Natural killer cell treated with Interleukin-12 subunit alpha and Interleukin-12 subunit beta and Interleukin-15 and Interleukin-18, amount 100 ng/mL, for 72 hours (primary cell): ENCODE results near the gene CEP131. TPM values are rescaled to one million over a fixed set of nuclear protein-coding genes. Genes with fewer than 3 reads are reported as not detected.

ENCODE experiments used
- ATAC-seq, 2 donors: fragments of 150-1000 bp; cut with Tn5 transposase in 1 of 2; sonication (Bioruptor Pico), chemical (Tn5 transposase) in 1 of 2; 2 replicates each; pipeline ENCODE4 v1.10.0; 2021
- DNase-seq: peaks from one replicate; pipeline ENCODE4 v3.0.0; 2022; ENCODE audit warnings: low spot score
- H3K27ac Mint-ChIP-seq, 2 donors: 1 replicate in 1 of 2; 2 replicates in 1 of 2; pipeline ENCODE4 v1.8.0; 2022; ENCODE audit warnings: mixed read lengths in 2 of 2, mild to moderate bottlenecking in 1 of 2, moderate library complexity in 1 of 2
- H3K27me3 Mint-ChIP-seq, 2 donors: 1 replicate in 1 of 2; 2 replicates in 1 of 2; pipeline ENCODE4 v1.8.0; 2022; ENCODE audit warnings: mixed read lengths in 2 of 2
- H3K36me3 Mint-ChIP-seq: one replicate; pipeline ENCODE4 v1.8.0; 2022; ENCODE audit warnings: mixed read lengths
- H3K4me1 Mint-ChIP-seq, 2 donors: 1 replicate in 1 of 2; 2 replicates in 1 of 2; pipeline ENCODE4 v1.8.0; 2022; ENCODE audit warnings: low read depth in 2 of 2, mixed read lengths in 2 of 2, mild to moderate bottlenecking in 1 of 2
- H3K4me3 Mint-ChIP-seq: one replicate; pipeline ENCODE4 v1.8.0; 2022; ENCODE audit warnings: mixed read lengths
- H3K9me3 Mint-ChIP-seq: 2 replicates; pipeline ENCODE4 v1.8.0; 2022; ENCODE audit warnings: mixed read lengths
- total RNA-seq, 2 donors: library from RNA; stranded (reverse); gene quantifications; one replicate each; pipeline ENCODE4 v1.2.3, GENCODE V29; 2022

Gene CEP131
- total RNA-seq, 2 donors from 2014 or later: 7.8 to 14.5 TPM

DNA sequence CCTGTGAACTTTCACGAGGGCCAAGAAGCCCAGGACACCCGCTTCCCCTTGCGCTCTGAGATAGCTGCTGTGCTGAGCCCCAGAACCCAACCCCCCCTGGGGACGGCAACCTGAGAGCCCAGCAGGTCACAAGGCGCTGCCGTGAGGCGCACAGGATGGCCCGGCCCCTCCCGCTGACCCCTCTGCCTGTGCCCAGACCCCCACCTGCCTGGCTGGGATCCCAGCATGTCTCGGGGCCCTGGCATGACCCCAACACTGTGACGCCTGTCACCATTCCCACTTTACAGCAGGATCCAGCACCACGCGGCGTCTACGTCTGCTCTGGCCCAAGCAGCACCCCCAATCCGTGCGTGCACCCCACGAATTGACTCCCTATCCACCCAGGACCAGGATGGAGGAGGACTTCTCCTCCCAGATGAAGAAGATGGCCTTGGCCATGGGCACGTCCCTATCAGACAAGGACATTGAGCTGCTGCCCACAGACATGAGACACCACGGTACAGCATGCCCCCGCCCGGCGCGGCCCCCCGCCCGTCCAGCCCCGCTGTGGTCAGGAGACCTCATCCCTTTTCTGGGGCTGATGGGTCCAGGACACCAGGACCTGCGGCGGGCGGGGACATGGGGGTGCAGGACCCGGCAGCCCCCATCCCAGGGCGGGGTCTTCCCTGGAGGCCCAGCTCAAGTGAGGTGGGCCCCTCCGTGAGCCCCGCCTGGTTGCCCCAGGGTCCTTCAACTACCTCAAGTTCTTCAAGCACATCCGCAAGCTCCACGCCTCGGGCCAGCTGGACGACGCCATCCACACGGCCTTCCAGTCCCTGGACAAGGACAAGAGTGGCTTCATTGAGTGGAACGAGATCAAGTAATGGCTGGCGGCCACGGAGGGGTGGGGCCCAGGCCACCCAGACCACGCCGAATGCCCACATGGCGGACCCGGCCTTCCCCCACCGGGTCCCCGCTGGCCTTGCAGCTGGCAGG lies 41.6 kb downstream of the CEP131 start:
- ATAC-seq: no peak
- H3K27ac Mint-ChIP-seq: no peak overlapping the region

DNA sequence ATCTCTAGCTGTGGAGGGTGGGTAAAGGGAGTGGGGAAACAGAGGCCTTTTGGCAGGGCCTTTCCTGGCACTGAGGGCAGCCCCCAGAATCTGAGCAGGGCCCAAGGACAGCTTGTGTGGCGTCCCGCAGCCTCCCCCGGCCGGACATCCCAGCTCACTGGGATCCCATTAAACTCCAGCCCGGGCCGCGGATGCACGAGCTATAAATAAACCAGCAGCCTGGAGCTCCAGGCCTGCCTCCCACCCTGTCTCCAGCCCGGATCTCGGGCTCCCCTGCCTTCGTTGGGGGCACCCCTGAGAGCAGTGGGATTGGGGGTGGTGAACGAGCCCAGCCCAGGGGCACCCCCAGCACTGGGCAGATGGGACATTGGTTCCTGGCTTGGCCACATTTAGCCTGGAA lies 42.9 kb downstream of the CEP131 start:
- H3K27ac Mint-ChIP-seq: no peak overlapping the region
- H3K36me3 Mint-ChIP-seq: no peaks in the 10 kb centered on the region
- H3K4me1 Mint-ChIP-seq: no peaks in the 10 kb centered on the region

More for the DNA sequence above, 41.6 kb downstream of the CEP131 start:
- Mint-ChIP-seq H3K27me3 (peaks cover 0 to 2% of the 10 kb centered on the region in 2 donors), H3K4me1 (no peaks in the 10 kb centered on the region), H3K9me3 (no peaks in the 10 kb centered on the region), H3K36me3 (no peaks in the 10 kb centered on the region), H3K4me3 (no peak overlapping the region)
- no peak for DNase-seq

DNA sequence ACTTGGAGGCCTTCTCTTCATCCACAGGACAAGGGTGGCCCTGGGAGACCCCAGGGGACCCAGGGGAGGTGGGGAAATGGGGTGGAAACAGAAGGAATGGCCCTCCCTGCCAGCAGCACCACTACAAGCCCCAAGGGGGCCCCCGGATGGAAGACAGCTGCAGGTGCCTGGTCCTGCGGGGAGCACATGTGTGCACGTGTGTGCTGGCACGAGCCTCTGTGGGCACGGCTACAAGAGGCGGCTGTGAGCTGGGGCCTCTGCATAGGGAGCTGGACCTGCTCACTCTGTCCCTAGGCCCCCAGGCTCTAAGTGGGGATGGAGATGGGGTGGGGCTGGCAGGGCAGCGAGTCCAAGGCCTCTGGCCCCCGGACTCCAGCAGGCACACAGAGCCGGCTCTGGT lies 43.5 kb downstream of the CEP131 start:
- H3K27ac Mint-ChIP-seq: no peak overlapping the region
- no peak for DNase-seq
- no peak for ATAC-seq
- no peaks in the 10 kb centered on the region for H3K36me3 Mint-ChIP-seq
- H3K27me3 Mint-ChIP-seq: no peaks in the 10 kb centered on the region
- no peak overlapping the region for H3K4me3 Mint-ChIP-seq
- no peaks in the 10 kb centered on the region for H3K4me1 Mint-ChIP-seq
- H3K9me3 Mint-ChIP-seq: no peaks in the 10 kb centered on the region

More for the DNA sequence above, 42.9 kb downstream of the CEP131 start:
- DNase-seq: no peak
- H3K4me3 Mint-ChIP-seq: no peak overlapping the region
- ATAC-seq: no peak
- H3K9me3 Mint-ChIP-seq: no peaks in the 10 kb centered on the region
- no peaks in the 10 kb centered on the region for H3K27me3 Mint-ChIP-seq

DNA sequence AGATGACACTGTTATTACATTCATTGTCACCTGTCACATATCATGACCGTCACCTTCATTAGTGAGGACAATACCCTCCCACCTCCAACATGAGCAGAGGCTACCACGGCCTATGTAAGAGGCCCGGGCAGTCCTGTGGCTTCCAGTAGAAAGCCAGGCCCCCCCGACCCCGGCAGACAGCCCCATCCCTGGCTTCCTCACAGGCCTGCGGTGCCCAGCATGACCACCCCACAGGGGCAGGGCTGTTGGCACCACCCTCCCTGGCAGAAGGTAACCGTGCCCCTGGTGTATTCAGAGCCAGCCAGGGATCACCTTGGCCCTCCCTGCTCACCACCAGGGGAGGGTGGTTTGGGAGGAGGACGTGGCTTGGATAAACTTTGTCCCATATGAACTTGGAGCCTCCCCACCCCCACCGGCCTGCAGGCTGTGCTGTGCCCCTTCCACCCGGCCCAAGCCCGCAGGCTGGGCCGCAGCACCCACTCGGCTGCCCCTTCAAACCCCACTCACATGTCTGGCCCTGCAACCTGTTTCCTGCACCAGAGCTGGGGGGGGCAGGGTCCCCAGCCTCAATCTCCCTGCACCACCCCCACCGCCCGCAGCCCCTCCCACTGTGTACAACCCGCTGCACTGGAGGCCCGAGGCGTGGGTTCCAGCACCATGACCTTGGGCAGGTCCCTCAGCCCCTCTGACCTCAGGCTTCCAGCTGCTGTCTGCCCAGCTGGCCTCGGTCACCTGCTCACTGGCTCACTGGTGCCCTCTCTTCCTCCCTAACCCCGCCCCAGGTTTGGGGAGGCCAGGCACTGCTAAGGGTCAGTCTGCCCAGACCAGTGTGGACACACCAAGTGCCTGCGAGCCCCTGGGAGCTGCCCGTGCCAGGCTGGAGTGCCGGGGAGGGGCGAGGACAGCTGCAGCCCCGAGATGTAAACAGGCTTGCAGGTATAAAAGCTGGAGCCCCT lies 44.4 kb downstream of the CEP131 start:
- Mint-ChIP-seq H3K27me3 (no peaks in the 10 kb centered on the region), H3K4me3 (no peak overlapping the region)

DNA sequence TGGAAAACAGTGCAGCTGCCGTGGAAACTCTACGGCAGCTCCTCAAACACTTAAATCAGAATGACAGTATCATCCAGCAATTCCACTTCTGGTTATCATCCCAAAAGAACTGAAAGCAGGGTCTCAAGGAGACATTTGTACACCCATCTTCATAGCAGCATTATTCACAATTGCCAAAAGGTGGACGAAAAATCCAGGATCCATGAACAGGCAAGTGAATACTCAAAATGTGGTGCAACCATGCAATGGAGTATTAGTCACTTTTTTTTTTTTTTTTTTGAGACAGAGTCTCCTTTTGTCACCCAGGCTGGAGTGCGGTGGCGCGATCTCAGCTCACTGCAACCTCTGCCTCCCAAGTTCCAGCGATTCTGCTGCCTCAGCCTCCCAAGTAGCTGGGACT lies 46.1 kb downstream of the CEP131 start:
- DNase-seq (no peak), ATAC-seq (no peak)
- H3K36me3 Mint-ChIP-seq: no peaks in the 10 kb centered on the region
- H3K9me3 Mint-ChIP-seq: no peaks in the 10 kb centered on the region
- no peaks in the 10 kb centered on the region for H3K4me1 Mint-ChIP-seq
- H3K4me3 Mint-ChIP-seq: no peak overlapping the region
- H3K27me3 Mint-ChIP-seq: no peaks in the 10 kb centered on the region
- no peak overlapping the region for H3K27ac Mint-ChIP-seq

More for the DNA sequence above, 44.4 kb downstream of the CEP131 start:
- ATAC-seq (no peak), DNase-seq (no peak)
- no peaks in the 10 kb centered on the region for H3K36me3 Mint-ChIP-seq
- no peaks in the 10 kb centered on the region for H3K4me1 Mint-ChIP-seq
- no peak overlapping the region for H3K27ac Mint-ChIP-seq
- no peaks in the 10 kb centered on the region for H3K9me3 Mint-ChIP-seq

DNA sequence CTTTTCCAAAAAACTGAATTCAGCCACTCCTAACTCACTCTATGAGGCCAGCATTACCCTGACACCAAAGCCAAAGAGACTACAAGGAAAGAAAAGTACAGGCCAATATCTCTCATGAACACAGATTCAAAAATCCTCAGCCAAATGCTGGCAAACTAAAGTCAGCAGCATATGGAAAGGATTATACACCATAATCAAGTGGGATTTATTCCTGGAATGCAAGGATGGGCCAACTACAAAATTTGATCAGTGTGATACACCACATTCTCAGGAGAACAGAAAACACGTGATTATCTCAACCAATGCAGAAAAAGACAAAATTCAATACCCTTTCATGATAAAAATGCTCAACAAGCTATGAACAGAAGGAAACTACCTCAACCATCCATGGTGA lies 49.0 kb downstream of the CEP131 start:
- DNase-seq (no peak), ATAC-seq (no peak)
- no peak overlapping the region for H3K27ac Mint-ChIP-seq
- H3K36me3 Mint-ChIP-seq: no peaks in the 10 kb centered on the region
- no peaks in the 10 kb centered on the region for H3K9me3 Mint-ChIP-seq
- no peaks in the 10 kb centered on the region for H3K27me3 Mint-ChIP-seq
- no peaks in the 10 kb centered on the region for H3K4me1 Mint-ChIP-seq
- H3K4me3 Mint-ChIP-seq: no peak overlapping the region

DNA sequence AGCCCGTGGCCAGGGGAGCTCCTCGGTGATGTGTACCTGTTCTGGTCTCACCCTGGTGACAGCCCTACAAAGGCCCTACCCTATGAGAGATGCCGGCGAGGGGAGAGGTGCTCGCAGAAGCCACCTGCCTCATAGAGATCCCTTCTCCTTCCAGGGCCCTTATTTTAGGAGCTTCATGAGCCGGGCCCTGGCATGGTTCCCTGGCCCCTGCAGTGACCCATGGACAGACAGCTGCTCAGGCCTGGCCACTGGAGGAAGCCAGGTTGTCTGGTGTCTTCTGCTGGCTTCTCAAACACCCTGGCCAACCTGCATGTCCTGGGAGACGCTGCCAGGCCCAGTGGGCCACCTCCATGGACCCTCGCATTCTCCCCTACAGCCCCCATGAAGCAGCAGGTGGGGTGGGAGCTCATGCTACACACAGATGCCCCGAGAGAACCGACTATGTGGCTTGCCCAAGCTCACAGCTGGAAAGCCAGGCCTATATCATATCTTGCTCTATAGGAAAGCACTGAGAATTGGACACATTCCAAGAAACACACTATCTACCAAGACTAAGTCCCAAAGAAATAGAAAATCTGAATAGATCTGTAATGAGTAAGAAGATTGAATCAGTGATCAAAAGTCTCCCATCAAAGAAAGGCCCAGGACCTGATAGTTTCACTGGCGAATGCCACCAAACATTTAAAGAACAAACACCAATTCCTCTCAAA lies 49.6 kb downstream of the CEP131 start:
- Mint-ChIP-seq H3K27ac (no peak overlapping the region), H3K27me3 (no peaks in the 10 kb centered on the region)

DNA sequence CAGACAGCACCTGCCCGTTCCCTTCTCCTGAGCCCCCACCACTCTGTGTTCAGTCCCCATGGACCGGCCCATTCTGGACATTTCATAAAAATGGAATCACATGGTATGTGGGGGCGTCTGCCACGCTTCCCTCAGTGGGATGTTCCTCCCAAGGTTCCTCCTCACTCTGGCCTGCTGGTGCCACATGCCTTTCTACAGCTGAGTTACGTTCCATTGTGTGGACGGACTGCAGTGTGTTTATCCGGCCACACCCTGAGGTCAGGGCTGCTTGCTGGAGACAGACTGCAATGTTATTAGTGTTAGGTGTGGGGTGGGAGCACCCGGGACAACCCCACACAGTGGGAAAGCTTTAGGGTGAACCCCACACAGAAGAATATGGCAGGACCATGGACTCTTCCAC lies 50.8 kb downstream of the CEP131 start:
- no peaks in the 10 kb centered on the region for H3K4me1 Mint-ChIP-seq
- H3K27ac Mint-ChIP-seq: no peak overlapping the region
- no peak for ATAC-seq
- peaks cover 0 to 2% of the 10 kb centered on the region in 2 donors for H3K27me3 Mint-ChIP-seq
- peak; percentile 29 for DNase-seq
- H3K36me3 Mint-ChIP-seq: no peaks in the 10 kb centered on the region
- H3K9me3 Mint-ChIP-seq: no peaks in the 10 kb centered on the region
- no peak overlapping the region for H3K4me3 Mint-ChIP-seq

More for the DNA sequence above, 49.6 kb downstream of the CEP131 start:
- Mint-ChIP-seq H3K4me3 (no peak overlapping the region), H3K36me3 (no peaks in the 10 kb centered on the region), H3K9me3 (no peaks in the 10 kb centered on the region), H3K4me1 (no peaks in the 10 kb centered on the region)
- ATAC-seq (no peak), DNase-seq (no peak)

DNA sequence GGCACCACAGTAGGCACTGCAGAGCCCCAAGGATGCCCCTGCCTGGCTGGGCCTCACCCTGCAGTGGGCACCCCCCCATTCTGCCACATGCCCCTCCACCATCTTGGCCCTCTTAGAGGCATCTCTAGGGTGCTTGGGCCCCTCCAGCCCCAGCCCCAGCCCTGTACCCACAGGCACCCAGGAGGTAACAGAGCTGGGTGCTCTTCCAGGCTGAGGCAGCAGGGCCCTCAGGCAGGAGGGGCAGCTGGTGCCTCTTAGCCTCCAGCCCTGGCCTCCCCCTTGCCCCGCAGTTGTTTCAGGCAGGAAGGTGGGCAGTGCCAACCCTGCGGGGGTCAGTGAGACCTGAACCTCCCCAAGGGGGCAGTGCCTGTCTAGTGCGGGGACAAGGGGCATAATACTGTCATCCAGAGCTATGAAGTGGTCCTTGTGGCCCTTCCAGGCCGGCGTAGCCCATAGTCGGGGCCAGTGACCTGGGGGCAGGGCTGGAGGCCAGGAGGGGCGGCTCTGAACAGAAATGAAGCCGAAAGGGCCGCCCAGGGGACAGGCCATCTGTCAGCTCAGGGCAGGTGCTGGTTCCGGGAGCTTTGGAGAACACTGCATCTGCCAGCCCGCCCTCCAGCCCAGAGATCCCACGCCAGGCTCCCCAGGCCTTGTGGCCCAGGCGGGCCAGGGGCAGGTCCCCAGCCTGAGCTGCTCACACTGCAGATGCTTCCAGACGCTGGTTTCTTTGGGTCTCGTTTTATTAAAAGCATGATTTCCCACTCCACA lies 51.9 kb downstream of the CEP131 start:
- DNase-seq: peak; percentile 58

DNA sequence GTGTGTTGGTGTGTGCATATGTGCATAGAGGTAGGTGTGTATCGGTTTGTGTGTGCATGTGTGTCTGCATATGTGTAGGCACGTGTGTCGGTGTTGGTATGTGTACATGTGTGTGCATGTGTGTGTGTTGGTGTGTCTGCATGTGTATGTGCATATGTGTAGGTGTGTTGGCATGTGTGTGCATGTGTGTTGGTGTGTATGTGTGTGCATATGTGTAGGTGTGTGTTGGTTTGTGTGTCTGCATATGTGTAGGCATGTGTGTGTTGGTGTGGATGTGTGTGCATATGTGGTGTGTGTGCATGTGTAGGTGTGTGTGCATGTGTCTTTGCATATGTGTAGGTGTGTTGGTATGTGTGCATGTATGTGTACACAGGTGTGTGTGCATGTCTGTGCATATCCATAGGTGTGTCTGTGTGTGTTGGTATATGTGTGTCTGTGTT lies 52.9 kb downstream of the CEP131 start:
- no peak for DNase-seq
- peaks cover 0 to 2% of the 10 kb centered on the region in 2 donors for H3K27me3 Mint-ChIP-seq
- no peak for ATAC-seq
- H3K36me3 Mint-ChIP-seq: no peaks in the 10 kb centered on the region
- H3K27ac Mint-ChIP-seq: no peak overlapping the region
- no peak overlapping the region for H3K4me3 Mint-ChIP-seq
- H3K4me1 Mint-ChIP-seq: no peaks in the 10 kb centered on the region
- H3K9me3 Mint-ChIP-seq: no peaks in the 10 kb centered on the region

More for the DNA sequence above, 51.9 kb downstream of the CEP131 start:
- Mint-ChIP-seq H3K4me1 (no peaks in the 10 kb centered on the region), H3K9me3 (no peaks in the 10 kb centered on the region), H3K27me3 (peaks cover 0 to 2% of the 10 kb centered on the region in 2 donors), H3K4me3 (no peak overlapping the region), H3K36me3 (no peaks in the 10 kb centered on the region), H3K27ac (no peak overlapping the region)
- no peak for ATAC-seq

DNA sequence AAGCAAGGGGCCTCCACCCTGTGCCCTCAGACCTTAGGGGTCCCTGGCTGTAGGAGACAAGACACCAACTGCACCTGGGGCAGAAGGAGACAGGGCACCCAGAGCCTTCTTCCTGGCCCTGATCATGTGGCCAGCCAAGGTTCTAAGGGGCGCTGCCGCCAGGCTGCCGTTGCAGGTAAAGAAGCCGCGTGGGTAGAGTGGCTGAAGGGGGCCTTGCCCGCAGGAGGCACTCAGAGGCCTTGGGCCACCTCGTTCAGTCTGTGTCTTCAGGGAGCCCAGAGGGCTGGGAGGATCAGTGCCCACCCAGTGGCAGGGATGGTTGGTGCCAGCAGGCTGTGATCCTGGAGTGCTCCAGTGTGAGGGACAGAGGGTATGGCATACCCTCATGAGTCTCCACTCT lies 55.1 kb downstream of the CEP131 start:
- Mint-ChIP-seq H3K27ac (no peak overlapping the region), H3K9me3 (no peaks in the 10 kb centered on the region), H3K4me1 (no peaks in the 10 kb centered on the region), H3K27me3 (peaks cover 0 to 2% of the 10 kb centered on the region in 2 donors), H3K36me3 (no peaks in the 10 kb centered on the region), H3K4me3 (no peak overlapping the region)
- DNase-seq (no peak), ATAC-seq (no peak)

DNA sequence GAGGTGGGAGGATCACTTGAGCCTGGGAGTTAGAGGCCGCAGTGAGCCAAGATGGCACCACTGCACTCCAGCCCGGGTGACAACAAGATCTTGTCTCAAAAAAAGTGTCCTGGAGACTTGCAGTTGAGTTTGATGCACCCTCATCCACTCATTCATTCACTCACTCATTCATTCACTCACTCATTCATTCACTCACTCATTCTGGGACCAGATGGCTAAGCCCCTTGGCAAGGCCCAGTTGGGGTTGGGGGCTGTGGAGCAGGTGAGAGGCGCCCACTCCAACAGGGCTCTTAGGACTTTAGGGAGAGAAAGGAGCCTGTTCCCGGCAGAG lies 55.6 kb downstream of the CEP131 start:
- Mint-ChIP-seq H3K4me1 (no peaks in the 10 kb centered on the region), H3K9me3 (no peaks in the 10 kb centered on the region)
- ATAC-seq: no peak

DNA sequence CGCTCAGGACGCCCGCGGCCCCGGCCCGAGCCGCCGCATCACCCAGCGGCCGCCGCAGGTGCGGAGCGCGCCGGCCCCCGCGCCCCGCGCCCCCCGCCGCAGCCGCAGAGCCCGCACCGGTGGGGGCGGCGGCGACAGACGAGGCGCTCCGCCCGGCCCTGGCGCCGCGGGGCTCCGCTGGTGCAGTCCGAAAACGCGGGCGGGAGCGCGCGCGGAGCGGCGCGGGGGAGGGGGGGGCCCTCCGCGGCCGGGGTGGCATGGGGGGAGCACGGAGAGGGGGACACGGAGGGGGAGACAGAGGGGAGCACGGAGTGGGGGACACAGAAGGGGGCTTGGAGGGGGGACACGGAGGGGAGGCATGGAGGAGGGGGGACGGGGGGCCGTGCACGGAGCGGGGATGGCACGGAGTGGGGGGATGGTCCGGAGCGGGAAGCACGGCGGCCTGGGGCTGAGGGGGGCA lies 56.7 kb downstream of the CEP131 start, which contains the start of gene AATK:
TSS of gene AATK (minus strand) at position 189 of the 460 bp plus-strand sequence. CDS start 229 bp downstream, outside the sequence.
- Mint-ChIP-seq H3K27ac (no peak within 1 kb of the TSS), H3K27me3 (peaks cover 0 to 2% of the 10 kb centered on the region in 2 donors), H3K4me1 (no peaks in the 10 kb centered on the region), H3K4me3 (peak within 1 kb of the TSS; percentile 17), H3K36me3 (no peaks in the 10 kb centered on the region), H3K9me3 (no peaks in the 10 kb centered on the region)
- ATAC-seq (no peak), DNase-seq (peak; percentile 37)

More for the DNA sequence above, 55.6 kb downstream of the CEP131 start:
- H3K4me3 Mint-ChIP-seq: no peak overlapping the region
- no peak for DNase-seq
- H3K27ac Mint-ChIP-seq: no peak overlapping the region
- no peaks in the 10 kb centered on the region for H3K36me3 Mint-ChIP-seq
- peaks cover 0 to 2% of the 10 kb centered on the region in 2 donors for H3K27me3 Mint-ChIP-seq
